HEK293T (cell line): ENCODE results near the gene NYAP1.

ENCODE experiments used
- ARNT ChIP-seq: fragments of 450-650 bp; IDR thresholded peaks from 2 replicates; pipeline ENCODE4 v1.6.1; 2017; ENCODE audit warnings: mild to moderate bottlenecking
- BHLHE40 ChIP-seq: fragments of 450-650 bp; IDR thresholded peaks from 2 replicates; pipeline ENCODE4 v1.6.1; 2016; ENCODE audit warnings: mild to moderate bottlenecking, moderate library complexity, borderline replicate concordance
- ELF4 ChIP-seq: fragments of 450-650 bp; IDR thresholded peaks from 2 replicates; pipeline ENCODE4 v1.6.1; 2017; ENCODE audit warnings: antibody characterized with exemption
- FOXA1 ChIP-seq: fragments of 450-650 bp; IDR thresholded peaks from 2 replicates; pipeline ENCODE4 v1.6.1; 2016; ENCODE audit warnings: mild to moderate bottlenecking
- FOXM1 ChIP-seq: fragments of 450-650 bp; IDR thresholded peaks from 2 replicates; pipeline ENCODE4 v1.6.1; 2017; ENCODE audit warnings: mild to moderate bottlenecking, borderline replicate concordance
- HDGF ChIP-seq: fragments of 450-650 bp; IDR thresholded peaks from 2 replicates; pipeline ENCODE4 v1.6.1; 2017; ENCODE audit warnings: antibody characterized with exemption, borderline replicate concordance
- LEF1 ChIP-seq: fragments of 450-650 bp; IDR thresholded peaks from 2 replicates; pipeline ENCODE4 v1.6.1; 2017; ENCODE audit warnings: mild to moderate bottlenecking, borderline replicate concordance
- NFRKB ChIP-seq: fragments of 450-650 bp; IDR thresholded peaks from 2 replicates; pipeline ENCODE4 v1.6.1; 2016; ENCODE audit warnings: mild to moderate bottlenecking, moderate library complexity
- SP1 ChIP-seq: fragments of 450-650 bp; IDR thresholded peaks from 2 replicates; pipeline ENCODE4 v1.6.1; 2017
- SUZ12 ChIP-seq: fragments of 450-650 bp; IDR thresholded peaks from 2 replicates; pipeline ENCODE4 v1.6.1; 2016; ENCODE audit warnings: mild to moderate bottlenecking
- TARDBP ChIP-seq: fragments of 450-650 bp; IDR thresholded peaks from 2 replicates; pipeline ENCODE4 v1.6.1; 2016
- ZNF384 ChIP-seq: fragments of 450-650 bp; IDR thresholded peaks from 2 replicates; pipeline ENCODE4 v1.6.1; 2016

DNA sequence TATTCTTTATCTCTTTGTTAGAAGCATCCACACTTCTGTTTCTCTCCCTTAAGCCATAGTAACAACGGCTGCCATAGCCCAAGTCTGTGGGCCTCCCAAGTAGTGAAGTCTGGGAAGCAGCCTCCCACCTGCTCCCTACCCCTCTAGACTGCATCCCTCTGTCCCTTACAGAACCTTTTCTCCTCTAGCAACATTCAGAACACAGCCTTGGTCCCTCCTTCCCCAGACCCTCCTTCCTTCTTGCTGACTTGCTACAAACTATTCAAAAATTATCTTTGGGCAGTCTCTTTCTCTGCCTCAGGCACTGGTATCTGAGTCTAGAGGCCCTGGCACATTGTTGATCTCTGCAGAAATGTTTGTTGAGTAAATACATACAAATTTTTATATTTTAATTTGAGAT is 2.3 kb upstream of the NYAP1 start:
- no peak for TF ChIP-seq ARNT
- TF ChIP-seq HDGF: no peak
- TF ChIP-seq TARDBP: no peak
- TF ChIP-seq LEF1: no peak
- no peak for TF ChIP-seq BHLHE40
- no peak for TF ChIP-seq NFRKB
- TF ChIP-seq FOXM1: no peak
- no peak for TF ChIP-seq ELF4
- no peak for TF ChIP-seq SP1
- no peak for TF ChIP-seq SUZ12
- no peak for TF ChIP-seq FOXA1
- TF ChIP-seq ZNF384: no peak
